Liver (tissue), 9 donors: ENCODE results near the gene TASOR2. TPM values are rescaled to one million over a fixed set of nuclear protein-coding genes. Genes with fewer than 3 reads are reported as not detected.

Source experiments
- DNase-seq: peaks from one replicate; pipeline ENCODE4 v3.0.0-alpha.2; 2017; ENCODE audit warnings: low spot score
- H3K27ac ChIP-seq, 2 donors: one replicate each; pipeline ENCODE4 v1.7.0; 2013; ENCODE audit warnings: inconsistent platforms in 2 of 2, low read length in 2 of 2, control low read depth in 1 of 2, low read depth in 1 of 2, mild to moderate bottlenecking in 1 of 2
- H3K27me3 ChIP-seq, 4 donors: one replicate each; pipeline versions ENCODE4 v1.6.1 to v1.7.0; 2013; ENCODE audit warnings: low read length in 3 of 4, inconsistent platforms in 1 of 4, mild to moderate bottlenecking in 1 of 4, moderate library complexity in 1 of 4; ENCODE audit not compliant: control insufficient read depth in 4 of 4, insufficient read depth in 4 of 4
- H3K36me3 ChIP-seq, 4 donors: one replicate each; pipeline versions ENCODE4 v1.6.1 to v1.7.0; 2013; ENCODE audit warnings: low read length in 3 of 4, mild to moderate bottlenecking in 3 of 4, low read depth in 1 of 4, moderate library complexity in 1 of 4; ENCODE audit not compliant: control insufficient read depth in 4 of 4, insufficient read depth in 3 of 4
- H3K4me1 ChIP-seq, 4 donors: one replicate each; pipeline versions ENCODE4 v1.6.1 to v1.7.0; 2013; ENCODE audit warnings: low read length in 3 of 4, mild to moderate bottlenecking in 3 of 4, moderate library complexity in 1 of 4; ENCODE audit not compliant: control insufficient read depth in 4 of 4, insufficient read depth in 4 of 4
- H3K4me3 ChIP-seq, 3 donors: one replicate each; pipeline versions ENCODE4 v1.6.1 to v1.7.0; 2013; ENCODE audit warnings: low read length in 3 of 3, control low read depth in 1 of 3, low read depth in 1 of 3, mild to moderate bottlenecking in 1 of 3
- H3K9ac ChIP-seq, 2 donors: one replicate each; pipeline ENCODE4 v1.7.0; 2013; ENCODE audit warnings: low read length in 2 of 2, mild to moderate bottlenecking in 2 of 2, moderate library complexity in 2 of 2, control low read depth in 1 of 2, low read depth in 1 of 2
- H3K9me3 ChIP-seq, 4 donors: one replicate each; pipeline versions ENCODE4 v1.6.1 to v1.7.0; 2013; ENCODE audit warnings: low read length in 3 of 4; ENCODE audit not compliant: control insufficient read depth in 4 of 4
- FOXA2 ChIP-seq: IDR thresholded peaks from 2 replicates; pipeline ENCODE4 v1.6.1; 2016; ENCODE audit warnings: antibody characterized with exemption
- JUND ChIP-seq, 2 donors: IDR thresholded peaks; 2 replicates each; pipeline ENCODE4 v1.6.1; 2016; ENCODE audit warnings: antibody characterized with exemption in 2 of 2
- MAX ChIP-seq: IDR thresholded peaks from 2 replicates; pipeline ENCODE4 v1.6.1; 2016; ENCODE audit warnings: antibody characterized with exemption
- REST ChIP-seq: IDR thresholded peaks from 2 replicates; pipeline ENCODE4 v1.6.1; 2016; ENCODE audit warnings: antibody characterized with exemption, mild to moderate bottlenecking
- SP1 ChIP-seq: IDR thresholded peaks from 2 replicates; pipeline ENCODE4 v1.6.1; 2018; ENCODE audit warnings: antibody characterized with exemption, mild to moderate bottlenecking
- TAF1 ChIP-seq: conservative IDR thresholded peaks from 2 replicates; pipeline ENCODE4 v1.6.1; 2016; ENCODE audit warnings: antibody characterized with exemption, mild to moderate bottlenecking
- whole genome bisulfite sequencing: extraction: QIAGEN DNeasy Blood & Tissue Kit; methylation state at CpG from one replicate; pipeline ENCODE4 v1.1.7; 2013; 5-methylcytosine and 5-hydroxymethylcytosine counted together
- polyA plus RNA-seq, 2 donors: library from polyadenylated mRNA; stranded (reverse) in 1 of 2; unstranded in 1 of 2; fragments of 200-250 nt in 1 of 2; fragments of >200 nt in 1 of 2; fragmentation: Nextera tagmentation in 1 of 2; extraction: Ambion mirVana in 1 of 2; gene quantifications; one replicate each; pipeline versions ENCODE4 v1.2.1 to v1.2.3, GENCODE V29; 2013 to 2015
- total RNA-seq, 2 donors: library from RNA; depleted of rRNA; stranded (reverse); fragments of >200 nt; gene quantifications; one replicate each; pipeline ENCODE4 v1.2.3, GENCODE V29; 2014
- TF ChIP-seq, protein P1 (sequence below): fragments of 150-350 bp; IDR thresholded peaks from 2 replicates; pipeline ENCODE4 v1.5.1; 2017; ENCODE audit warnings: improper control_type of control experiment, low read depth, low read length; ENCODE audit not compliant: missing input control
- TF ChIP-seq, protein P2 (sequence below): IDR thresholded peaks from 2 replicates; pipeline ENCODE4 v1.6.1; 2016; ENCODE audit warnings: antibody characterized with exemption
- donor health status: healthy.
- donor health status: healthy.
- donor health status: healthy.
- donor health status: healthy.
- donor health status: healthy.

TASOR2 gene
- total and polyA plus RNA-seq, 4 donors = 7.6 to 40.3 (median 14.2) TPM

GRCh38 chr10:5651388-5651764 lies 33.3 kb upstream of the TASOR2 start:
- Histone ChIP-seq H3K27ac (peak overlapping the region; percentile 17 to 43), H3K4me3 (no peak overlapping the region), H3K9me3 (no peaks in the 10 kb centered on the region), H3K36me3 (peaks cover 0 to 10% (median 5%) of the 10 kb centered on the region in 4 donors), H3K9ac (no peak overlapping the region), H3K4me1 (peaks cover 35 to 53% (median 43%) of the 10 kb centered on the region in 4 donors), H3K27me3 (no peaks in the 10 kb centered on the region)
- no peak for TF ChIP-seq JUND (IDR thresholded peaks at IDR 0.05)
- TF ChIP-seq, protein P1, sequence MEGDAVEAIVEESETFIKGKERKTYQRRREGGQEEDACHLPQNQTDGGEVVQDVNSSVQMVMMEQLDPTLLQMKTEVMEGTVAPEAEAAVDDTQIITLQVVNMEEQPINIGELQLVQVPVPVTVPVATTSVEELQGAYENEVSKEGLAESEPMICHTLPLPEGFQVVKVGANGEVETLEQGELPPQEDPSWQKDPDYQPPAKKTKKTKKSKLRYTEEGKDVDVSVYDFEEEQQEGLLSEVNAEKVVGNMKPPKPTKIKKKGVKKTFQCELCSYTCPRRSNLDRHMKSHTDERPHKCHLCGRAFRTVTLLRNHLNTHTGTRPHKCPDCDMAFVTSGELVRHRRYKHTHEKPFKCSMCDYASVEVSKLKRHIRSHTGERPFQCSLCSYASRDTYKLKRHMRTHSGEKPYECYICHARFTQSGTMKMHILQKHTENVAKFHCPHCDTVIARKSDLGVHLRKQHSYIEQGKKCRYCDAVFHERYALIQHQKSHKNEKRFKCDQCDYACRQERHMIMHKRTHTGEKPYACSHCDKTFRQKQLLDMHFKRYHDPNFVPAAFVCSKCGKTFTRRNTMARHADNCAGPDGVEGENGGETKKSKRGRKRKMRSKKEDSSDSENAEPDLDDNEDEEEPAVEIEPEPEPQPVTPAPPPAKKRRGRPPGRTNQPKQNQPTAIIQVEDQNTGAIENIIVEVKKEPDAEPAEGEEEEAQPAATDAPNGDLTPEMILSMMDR = no peak
- 86% methylated on average over 11 of the region's 11 CpGs for WGBS
- DNase-seq = no peak

- Histone ChIP-seq H3K4me1 (peaks cover 35 to 58% (median 48%) of the 10 kb centered on the region in 4 donors), H3K9me3 (no peaks in the 10 kb centered on the region), H3K27me3 (no peaks in the 10 kb centered on the region), H3K27ac (peak overlapping the region; percentile 55 to 68), H3K36me3 (peaks cover 0 to 10% (median 5%) of the 10 kb centered on the region in 4 donors), H3K9ac (no peak overlapping the region), H3K4me3 (no peak overlapping the region)
- no peak for DNase-seq
- 98% methylated on average over 14 of the region's 14 CpGs for WGBS
- no peak for TF ChIP-seq FOXA2
- no peak for TF ChIP-seq MAX
- no peak for TF ChIP-seq TAF1
- TF ChIP-seq REST = no peak
- TF ChIP-seq SP1 = no peak
Observed at GRCh38 chr10:5652746-5653145, 31.9 kb upstream of the TASOR2 start.

DNA sequence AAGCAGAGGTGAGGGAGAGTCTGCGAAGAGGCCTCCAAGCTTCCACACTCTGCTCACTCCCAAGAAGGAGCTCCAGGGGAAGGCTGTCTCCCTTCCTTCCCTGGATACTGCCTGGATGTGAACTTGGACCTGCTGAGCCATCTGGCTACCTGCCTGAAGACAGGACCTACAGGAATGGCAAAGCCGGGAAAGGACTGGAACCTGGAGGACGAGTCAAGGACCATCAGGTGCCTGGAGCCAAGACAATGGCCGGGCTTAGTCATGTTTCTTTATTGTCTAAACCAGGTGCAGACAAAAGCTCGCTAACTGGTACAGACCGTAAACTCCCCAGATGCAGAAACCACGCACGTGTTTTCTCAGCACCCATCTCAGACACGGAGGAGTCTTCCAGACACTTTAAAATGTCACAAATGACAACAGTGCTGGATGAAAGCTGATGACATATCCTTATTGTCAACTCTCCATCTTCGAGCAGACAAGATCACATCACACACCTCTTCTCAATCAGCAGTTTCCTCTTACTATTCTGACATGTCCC lies 30.4 kb upstream of the TASOR2 start:
- Histone ChIP-seq H3K9me3 (no peaks in the 10 kb centered on the region), H3K4me1 (peaks cover 39 to 64% (median 51%) of the 10 kb centered on the region in 4 donors), H3K4me3 (no peak overlapping the region), H3K27ac (no peak overlapping the region), H3K27me3 (no peaks in the 10 kb centered on the region), H3K9ac (no peak overlapping the region), H3K36me3 (peaks cover 0 to 4% (median under 1%) of the 10 kb centered on the region in 4 donors)
- no peak for TF ChIP-seq TAF1
- no peak for TF ChIP-seq MAX
- TF ChIP-seq, protein P2, sequence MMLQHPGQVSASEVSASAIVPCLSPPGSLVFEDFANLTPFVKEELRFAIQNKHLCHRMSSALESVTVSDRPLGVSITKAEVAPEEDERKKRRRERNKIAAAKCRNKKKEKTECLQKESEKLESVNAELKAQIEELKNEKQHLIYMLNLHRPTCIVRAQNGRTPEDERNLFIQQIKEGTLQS = no peak
- WGBS = 81% methylated on average over 10 of the region's 10 CpGs
- no peak for DNase-seq
